Measurements from ENCODE around the gene LDHAL6B. TPM values are rescaled to one million over a fixed set of nuclear protein-coding genes. Genes with fewer than 3 reads are reported as not detected.
"Not testable (repeated sequence)": the region's sequence is repeated elsewhere in the genome, so short reads cannot be mapped to it uniquely, and the experiment has no call there.

LDHAL6B gene
- total RNA-seq, 1 donor from 2014 or later: not detected

GRCh38 chr15:59160880-59161593, 45.6 kb upstream of the LDHAL6B start:
- Mint-ChIP-seq H3K27me3 (ENCODE audit: low read depth, unreplicated experiment) (no peaks in the 10 kb centered on the region), H3K4me1 (ENCODE audit: low read depth, unreplicated experiment) (peaks cover 9% of the 10 kb centered on the region), H3K9me3 (ENCODE audit: unreplicated experiment) (no peaks in the 10 kb centered on the region), H3K27ac (ENCODE audit: unreplicated experiment) (no peak overlapping the region), H3K36me3 (ENCODE audit: low read depth, unreplicated experiment) (peaks cover 33% of the 10 kb centered on the region), H3K4me3 (ENCODE audit: unreplicated experiment) (no peak overlapping the region)
- Histone ChIP-seq H4K20me1 (ENCODE audit: insufficient read depth, low read length) (no peaks in the 10 kb centered on the region), H2AFZ (ENCODE audit: low read depth, low read length) (no peak overlapping the region), H3K27ac (ENCODE audit: low read depth, low read length) (no peak overlapping the region), H3K36me3 (ENCODE audit: insufficient read depth, low read length) (peaks cover 34% of the 10 kb centered on the region), H3K27me3 (ENCODE audit: insufficient read depth, low read length) (no peaks in the 10 kb centered on the region), H3K9me3 (ENCODE audit: insufficient read depth, low read depth, low read length) (no peaks in the 10 kb centered on the region), H3K4me2 (ENCODE audit: low read length) (no peak overlapping the region), H3K9ac (ENCODE audit: low read length) (no peak overlapping the region), H3K79me2 (ENCODE audit: insufficient read depth, low read length) (no peaks in the 10 kb centered on the region), H3K4me3 (ENCODE audit: insufficient read depth, low read depth, low read length) (no peak overlapping the region), H3K4me1 (ENCODE audit: insufficient read depth, low read length) (peaks cover 8% of the 10 kb centered on the region)
- TF ChIP-seq EZH2 (IDR thresholded peaks at IDR 0.05; ENCODE audit: insufficient read depth, low read length): no peak
- TF ChIP-seq CTCF (IDR thresholded peaks at IDR 0.05; ENCODE audit: insufficient read depth, low read depth, low read length): peak; percentile 40
- DNase-seq (ENCODE audit: low read depth): no peak
- FAIRE-seq: no peak

- H3K4me2 ChIP-seq (ENCODE audit: low read length); H2AFZ ChIP-seq (ENCODE audit: low read depth, low read length); H4K20me1 ChIP-seq (ENCODE audit: insufficient read depth, low read length); DNase-seq (ENCODE audit: low read depth); H3K9me3 Mint-ChIP-seq (ENCODE audit: unreplicated experiment); FAIRE-seq; H3K9me3 ChIP-seq (ENCODE audit: insufficient read depth, low read depth, low read length); H3K27ac ChIP-seq (ENCODE audit: low read depth, low read length); H3K4me3 ChIP-seq (ENCODE audit: insufficient read depth, low read depth, low read length); H3K79me2 ChIP-seq (ENCODE audit: insufficient read depth, low read length); H3K4me3 Mint-ChIP-seq (ENCODE audit: unreplicated experiment); H3K27ac Mint-ChIP-seq (ENCODE audit: unreplicated experiment); H3K27me3 ChIP-seq (ENCODE audit: insufficient read depth, low read length); H3K27me3 Mint-ChIP-seq (ENCODE audit: low read depth, unreplicated experiment); H3K9ac ChIP-seq (ENCODE audit: low read length): not testable (repeated sequence)
- Mint-ChIP-seq H3K36me3 (ENCODE audit: low read depth, unreplicated experiment) (peaks cover 33% of the 10 kb centered on the region), H3K4me1 (ENCODE audit: low read depth, unreplicated experiment) (peaks cover 12% of the 10 kb centered on the region)
- Histone ChIP-seq H3K4me1 (ENCODE audit: insufficient read depth, low read length) (peaks cover 10% of the 10 kb centered on the region), H3K36me3 (ENCODE audit: insufficient read depth, low read length) (peaks cover 34% of the 10 kb centered on the region)
Observed at GRCh38 chr15:59162080-59162479, 44.6 kb upstream of the LDHAL6B start.

- peaks cover 25% of the 10 kb centered on the region for H3K36me3 Mint-ChIP-seq (ENCODE audit: low read depth, unreplicated experiment)
- no peak overlapping the region for H2AFZ ChIP-seq (ENCODE audit: low read depth, low read length)
- H3K4me3 Mint-ChIP-seq (ENCODE audit: unreplicated experiment): no peak overlapping the region
- no peaks in the 10 kb centered on the region for H3K9me3 Mint-ChIP-seq (ENCODE audit: unreplicated experiment)
- H3K9ac ChIP-seq (ENCODE audit: low read length): no peak overlapping the region
- no peaks in the 10 kb centered on the region for H3K9me3 ChIP-seq (ENCODE audit: insufficient read depth, low read depth, low read length)
- TF ChIP-seq CTCF (IDR thresholded peaks at IDR 0.05; ENCODE audit: insufficient read depth, low read depth, low read length) (no peak), EZH2 (IDR thresholded peaks at IDR 0.05; ENCODE audit: insufficient read depth, low read length) (no peak)
- DNase-seq (ENCODE audit: low read depth) (no peak), FAIRE-seq (no peak)
- H3K4me1 ChIP-seq (ENCODE audit: insufficient read depth, low read length): peaks cover 38% of the 10 kb centered on the region
- no peak overlapping the region for H3K4me3 ChIP-seq (ENCODE audit: insufficient read depth, low read depth, low read length)
- peaks cover 15% of the 10 kb centered on the region for H3K36me3 ChIP-seq (ENCODE audit: insufficient read depth, low read length)
- H3K27me3 ChIP-seq (ENCODE audit: insufficient read depth, low read length): no peaks in the 10 kb centered on the region
- peak overlapping the region; percentile 12 for H3K27ac ChIP-seq (ENCODE audit: low read depth, low read length)
- H3K27ac Mint-ChIP-seq (ENCODE audit: unreplicated experiment): peak overlapping the region; percentile 53
- H3K4me1 Mint-ChIP-seq (ENCODE audit: low read depth, unreplicated experiment): peaks cover 39% of the 10 kb centered on the region
- H3K27me3 Mint-ChIP-seq (ENCODE audit: low read depth, unreplicated experiment): no peaks in the 10 kb centered on the region
- no peaks in the 10 kb centered on the region for H4K20me1 ChIP-seq (ENCODE audit: insufficient read depth, low read length)
- H3K79me2 ChIP-seq (ENCODE audit: insufficient read depth, low read length): no peaks in the 10 kb centered on the region
- no peak overlapping the region for H3K4me2 ChIP-seq (ENCODE audit: low read length)
Observed at GRCh38 chr15:59165726-59166125, 40.9 kb upstream of the LDHAL6B start.
